GM18951 (cell line): ENCODE results near the gene SLC17A4.
"Not testable (repeated sequence)": the region's sequence is repeated elsewhere in the genome, so short reads cannot be mapped to it uniquely, and the experiment has no call there.

ENCODE experiments used
- POLR2A ChIP-seq: IDR thresholded peaks from 4 replicates; pipeline ENCODE4 v1.6.1; 2011; ENCODE audit warnings: mild to moderate bottlenecking; ENCODE audit not compliant: insufficient read length, insufficient read depth; ENCODE audit errors: extremely low read depth
- in situ Hi-C: fragments of 300-500 bp; cut with MboI; formaldehyde crosslinking; loops from one replicate; pipeline ENCODE4 v1.12.0; 2022; ENCODE audit warnings: low sequenced_read_pairs, mixed read lengths, inconsistent platforms; ENCODE audit not compliant: unreplicated experiment

SLC17A4 gene

GRCh38 chr6:25732468-25733198 is 21.9 kb upstream of the SLC17A4 start:
- in situ Hi-C loops, result no loop called here
- no peak for TF ChIP-seq POLR2A

- TF ChIP-seq POLR2A, result no peak
Observed at GRCh38 chr6:25735261-25735660, 19.3 kb upstream of the SLC17A4 start.

GRCh38 chr6:25743868-25744267 is 10.7 kb upstream of the SLC17A4 start:
- no peak for TF ChIP-seq POLR2A
- in situ Hi-C loops, result no loop called here

More at GRCh38 chr6:25735261-25735660, 19.3 kb upstream of the SLC17A4 start:
- in situ Hi-C loops, result no loop called here

GRCh38 chr6:25745836-25746235 is 8.7 kb upstream of the SLC17A4 start:
- in situ Hi-C loops, result no loop called here

GRCh38 chr6:25746968-25747367 is 7.6 kb upstream of the SLC17A4 start:
- in situ Hi-C loops, result no loop called here

More at GRCh38 chr6:25745836-25746235, 8.7 kb upstream of the SLC17A4 start:
- TF ChIP-seq POLR2A, result no peak

GRCh38 chr6:25747477-25747876 is 7.1 kb upstream of the SLC17A4 start:
- in situ Hi-C loops, result no loop called here
- no peak for TF ChIP-seq POLR2A

More at GRCh38 chr6:25746968-25747367, 7.6 kb upstream of the SLC17A4 start:
- TF ChIP-seq POLR2A, result no peak

- no peak for TF ChIP-seq POLR2A
- in situ Hi-C loops, result no loop called here
Observed at GRCh38 chr6:25748049-25748448, 6.5 kb upstream of the SLC17A4 start.

GRCh38 chr6:25748601-25749517 is 5.7 kb upstream of the SLC17A4 start:
- in situ Hi-C loops, result not testable (repeated sequence)

- no peak for TF ChIP-seq POLR2A
Observed at GRCh38 chr6:25749837-25750236, 4.7 kb upstream of the SLC17A4 start.

GRCh38 chr6:25750906-25751305 is 3.6 kb upstream of the SLC17A4 start:
- in situ Hi-C loops, result no loop called here
- no peak for TF ChIP-seq POLR2A

More at GRCh38 chr6:25749837-25750236, 4.7 kb upstream of the SLC17A4 start:
- in situ Hi-C loops, result no loop called here

GRCh38 chr6:25753079-25753478 is 1.5 kb upstream of the SLC17A4 start:
- TF ChIP-seq POLR2A, result no peak
- in situ Hi-C loops, result no loop called here

GRCh38 chr6:25755483-25755882 is 941 bp downstream of the SLC17A4 start:
- no peak for TF ChIP-seq POLR2A
- in situ Hi-C loops, result no loop called here
